OCI-M1 (cell line): Measurements from ENCODE around the gene INPP1.
"Not testable (repeated sequence)": the region's sequence is repeated elsewhere in the genome, so short reads cannot be mapped to it uniquely, and the experiment has no call there.

Experiments used
- DNase-seq: peaks from one replicate; lab custom pipeline; 2025; lab: John Stamatoyannopoulos, UW

The INPP1 gene, protein sequence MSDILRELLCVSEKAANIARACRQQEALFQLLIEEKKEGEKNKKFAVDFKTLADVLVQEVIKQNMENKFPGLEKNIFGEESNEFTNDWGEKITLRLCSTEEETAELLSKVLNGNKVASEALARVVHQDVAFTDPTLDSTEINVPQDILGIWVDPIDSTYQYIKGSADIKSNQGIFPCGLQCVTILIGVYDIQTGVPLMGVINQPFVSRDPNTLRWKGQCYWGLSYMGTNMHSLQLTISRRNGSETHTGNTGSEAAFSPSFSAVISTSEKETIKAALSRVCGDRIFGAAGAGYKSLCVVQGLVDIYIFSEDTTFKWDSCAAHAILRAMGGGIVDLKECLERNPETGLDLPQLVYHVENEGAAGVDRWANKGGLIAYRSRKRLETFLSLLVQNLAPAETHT

DNA sequence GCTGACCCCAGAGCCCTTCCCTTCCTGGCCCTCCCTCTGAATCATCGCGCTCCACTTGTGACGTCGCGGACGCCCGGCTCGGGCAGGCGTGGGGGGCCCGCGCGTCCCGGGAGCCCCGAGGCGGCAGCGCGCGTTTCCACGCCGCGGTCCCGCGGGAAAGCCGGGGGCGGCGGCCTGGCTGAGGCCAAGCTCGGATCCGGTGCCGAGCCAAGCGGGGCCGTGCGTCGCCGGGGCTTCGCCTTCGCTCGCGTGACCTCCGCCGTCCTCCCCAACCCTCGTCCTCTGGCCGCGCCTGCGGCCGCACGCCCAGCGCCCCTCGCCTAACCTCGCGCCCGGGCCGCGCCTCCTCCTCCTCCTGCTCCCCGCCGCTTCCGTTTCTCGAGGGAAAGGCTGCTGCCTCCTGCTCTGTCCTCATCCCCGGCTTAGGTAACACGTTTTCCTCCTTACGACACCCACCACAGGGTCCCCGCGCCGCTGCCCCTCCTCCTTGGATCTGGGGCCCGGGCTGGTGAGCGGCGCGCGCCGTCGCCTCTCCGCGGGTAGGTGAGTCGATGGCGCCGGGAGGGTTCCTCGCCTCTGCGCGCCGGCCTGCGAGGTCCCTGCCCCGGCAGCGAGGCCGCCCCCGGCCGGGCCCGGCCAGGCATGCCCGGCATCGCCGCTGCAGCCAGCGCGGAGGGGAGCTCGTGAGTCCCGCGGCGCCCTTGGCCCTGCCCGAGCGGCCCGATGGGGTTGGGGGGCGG, at the start of gene INPP1:
TSS of gene INPP1 (plus strand) at position 54 of the 740 bp plus-strand sequence. CDS start 16,514 bp downstream, outside the sequence.
- peak; percentile 46 for DNase-seq

DNA sequence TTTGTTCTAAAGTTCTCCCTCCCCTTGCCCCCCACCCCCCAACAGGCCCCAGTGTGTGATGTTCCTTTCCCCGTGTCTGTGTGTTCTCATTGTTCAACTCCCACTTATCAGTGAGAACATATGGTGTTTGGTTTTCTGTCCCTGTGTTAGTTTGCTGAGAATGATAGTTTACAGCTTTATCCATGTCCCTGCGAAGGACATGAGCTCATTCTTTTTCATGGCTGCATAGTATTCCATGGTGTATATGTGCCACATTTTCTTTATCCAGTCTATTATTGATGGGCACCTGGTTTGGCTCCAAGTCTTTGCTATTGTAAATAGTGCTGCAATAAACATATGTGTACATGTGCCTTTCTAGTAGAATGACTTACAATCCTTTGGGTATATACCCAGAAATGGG, 45.5 kb upstream of the INPP1 start:
- not testable (repeated sequence) for DNase-seq

DNA sequence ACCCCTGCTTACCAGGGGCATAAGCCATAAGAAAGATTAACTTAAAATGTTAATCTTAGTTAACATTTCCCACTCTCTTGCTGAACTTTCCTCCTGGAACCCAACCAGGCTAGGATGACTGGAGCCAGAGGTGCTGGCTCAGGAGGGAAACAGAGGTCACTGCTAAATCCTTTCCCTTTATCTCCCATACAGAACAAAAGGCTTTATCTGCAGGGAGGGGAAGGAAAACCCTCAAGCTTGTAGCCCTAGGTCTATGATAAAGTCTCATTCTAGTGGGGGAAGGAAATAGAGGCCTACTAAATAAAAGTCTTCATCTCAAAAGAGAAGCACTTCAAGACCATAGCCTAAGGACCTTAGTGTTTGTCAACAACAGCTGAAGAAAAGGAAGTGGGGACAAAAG, 42.4 kb upstream of the INPP1 start:
- peak; percentile 40 for DNase-seq

DNA sequence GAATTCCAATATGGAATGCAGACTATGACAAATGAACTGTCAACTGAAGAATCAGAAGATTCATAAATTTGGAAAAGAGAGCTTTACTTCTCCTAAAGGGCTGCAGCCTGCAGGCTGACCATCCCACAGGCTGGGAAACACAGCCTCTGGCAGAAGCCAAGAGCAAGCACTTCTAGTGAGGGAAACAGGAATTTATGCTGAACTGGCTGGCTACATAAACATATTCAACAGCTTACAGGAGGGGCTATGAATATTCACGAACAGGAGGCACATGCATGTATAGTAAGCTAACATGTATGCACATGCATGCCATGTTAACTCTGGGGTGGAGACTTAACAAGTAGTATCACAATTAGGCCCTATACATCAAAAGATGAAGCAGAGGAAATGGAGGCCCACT, 41.3 kb upstream of the INPP1 start:
- no peak for DNase-seq

DNA sequence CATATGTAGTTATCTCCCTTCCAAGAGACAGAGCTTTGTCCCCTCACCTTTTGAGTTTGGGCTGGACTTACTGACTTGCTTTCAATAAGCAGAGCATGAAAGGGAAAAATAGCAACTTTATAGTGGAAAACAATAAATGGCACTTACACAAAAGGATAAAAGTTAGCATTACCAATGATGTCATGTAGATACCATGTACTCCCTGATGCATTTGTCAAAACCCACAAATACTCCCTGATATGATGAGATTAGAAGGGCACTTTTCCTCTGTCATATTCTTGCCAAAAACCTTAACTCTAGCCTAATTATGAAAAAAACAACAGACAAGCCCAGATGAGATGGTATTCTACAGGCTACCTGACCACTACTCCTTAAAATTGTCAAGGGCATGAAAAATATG, 39.7 kb upstream of the INPP1 start:
- DNase-seq = peak; percentile 42

DNA sequence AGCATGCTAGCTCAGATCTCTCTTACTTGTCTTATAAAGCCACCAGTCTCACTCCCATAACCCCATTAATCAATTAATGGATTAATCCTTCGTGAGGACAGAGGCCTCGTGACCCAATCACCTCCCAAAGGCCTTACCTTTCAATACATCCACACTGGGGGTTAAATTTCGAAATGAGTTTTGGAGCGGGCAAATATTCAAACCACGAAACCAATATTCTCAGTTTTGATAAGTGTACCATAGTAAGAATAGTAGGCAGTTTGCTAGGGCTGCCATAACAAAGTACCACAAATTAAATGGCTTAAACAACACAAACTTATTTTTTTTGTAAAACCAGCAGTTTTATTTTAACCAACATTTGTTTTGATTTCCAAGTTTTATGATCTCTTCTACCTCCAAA, 39.0 kb upstream of the INPP1 start:
- DNase-seq = no peak

DNA sequence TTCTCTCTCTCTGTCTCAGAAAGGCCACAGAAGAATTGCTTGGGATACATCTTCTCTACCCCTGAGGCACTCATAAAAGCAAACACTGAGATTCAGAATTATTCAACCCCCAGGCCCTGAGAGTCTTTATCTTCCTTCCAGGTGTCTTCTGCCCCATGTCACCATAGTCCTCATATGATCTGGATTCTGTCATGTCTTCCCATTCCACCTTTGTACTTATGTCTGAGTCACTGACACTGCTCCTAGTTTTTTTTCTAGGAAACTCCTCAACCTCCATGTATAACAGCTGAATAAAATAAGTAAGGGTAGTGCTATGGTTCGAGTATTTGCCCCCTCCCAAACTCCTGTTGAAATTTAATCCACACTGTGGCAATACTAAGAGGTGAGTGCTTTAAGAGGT, 35.4 kb upstream of the INPP1 start:
- no peak for DNase-seq

DNA sequence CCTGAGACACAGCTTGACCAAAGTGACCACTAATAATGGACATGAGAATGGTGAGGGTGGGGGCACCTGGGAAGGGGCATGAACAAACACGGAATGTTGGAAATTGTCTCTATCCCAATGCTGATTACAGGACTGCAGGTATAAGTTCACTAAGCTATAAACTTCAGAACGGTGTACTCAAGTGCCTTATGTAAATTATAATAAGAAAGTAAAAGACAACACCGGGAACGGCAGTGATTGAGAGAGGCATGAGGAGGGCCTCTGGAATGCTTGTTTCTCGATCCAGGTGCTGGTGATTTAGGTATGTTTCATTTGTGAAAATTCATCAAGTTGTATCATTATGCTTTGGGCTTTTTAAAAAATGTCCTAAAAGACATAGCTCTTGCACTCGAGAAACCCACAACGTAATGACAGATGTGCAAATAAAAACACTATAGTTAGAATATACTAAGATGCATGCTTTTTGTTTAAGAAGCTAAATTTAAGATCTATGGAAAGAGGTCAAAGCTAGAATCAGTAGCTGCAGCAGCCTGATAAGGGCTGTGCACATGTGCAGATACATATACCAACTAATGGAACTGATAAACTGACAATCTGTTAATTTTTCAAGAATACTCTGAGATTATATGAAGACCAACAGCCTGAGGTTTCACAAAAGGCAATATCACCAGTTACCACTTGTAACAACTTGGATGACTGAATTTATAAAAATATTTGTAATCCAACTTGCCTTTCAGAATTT, 31.3 kb upstream of the INPP1 start:
- DNase-seq = peak; percentile 40

DNA sequence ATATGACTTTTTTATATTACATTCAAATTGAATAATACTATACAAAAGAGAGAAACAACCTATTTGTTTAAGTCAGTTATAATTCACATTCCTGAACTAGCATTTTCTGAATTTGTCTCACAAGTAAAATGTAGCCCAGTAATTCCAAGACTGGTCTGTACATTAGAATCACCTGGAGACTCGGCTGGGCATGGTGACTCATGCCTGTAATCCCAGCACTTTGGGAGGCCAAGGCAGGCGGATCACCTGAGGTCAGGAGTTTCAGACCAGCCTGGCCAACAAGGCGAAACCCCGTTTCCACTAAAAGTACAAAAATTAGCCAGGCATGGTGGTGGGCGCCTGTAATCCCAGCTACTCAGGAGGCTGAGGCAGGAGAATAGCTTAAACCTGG, 30.8 kb upstream of the INPP1 start:
- not testable (repeated sequence) for DNase-seq

DNA sequence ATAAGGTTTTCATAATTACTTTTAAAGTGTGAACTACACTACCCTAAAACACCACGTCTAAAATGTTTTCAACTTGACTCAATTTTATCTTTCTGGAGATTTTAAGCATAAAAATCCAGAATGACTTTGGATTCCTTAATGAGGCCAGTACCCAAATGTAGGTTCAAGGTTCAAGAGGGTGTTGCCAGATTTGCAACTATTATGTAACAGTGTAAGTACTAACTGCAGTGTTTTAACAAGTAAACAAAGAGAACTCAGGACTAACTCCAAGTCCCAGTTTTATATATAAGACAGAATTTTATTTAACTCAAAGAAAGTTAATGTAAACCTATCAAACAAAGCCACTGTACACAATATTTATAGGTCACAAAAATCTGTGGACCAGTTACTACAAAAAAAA, 29.5 kb upstream of the INPP1 start:
- no peak for DNase-seq

DNA sequence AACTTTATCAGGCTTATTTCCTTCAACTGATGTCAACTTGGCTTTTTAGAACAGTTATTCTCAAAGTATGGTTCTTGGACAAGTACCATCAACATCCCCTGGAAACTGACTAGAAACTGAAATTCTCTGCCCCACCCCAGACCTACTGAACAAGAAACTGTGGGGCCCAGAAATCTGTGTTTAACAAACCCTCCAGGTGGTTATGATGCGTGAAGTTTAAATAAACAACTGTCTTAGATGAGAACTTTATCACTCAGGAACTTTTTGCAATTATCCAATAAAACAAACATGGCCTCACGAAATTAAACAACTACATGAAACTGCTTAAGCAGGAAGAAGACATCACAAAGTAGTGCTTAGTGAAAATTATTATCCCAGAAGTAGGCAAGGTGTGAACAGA, 28.1 kb upstream of the INPP1 start:
- no peak for DNase-seq

DNA sequence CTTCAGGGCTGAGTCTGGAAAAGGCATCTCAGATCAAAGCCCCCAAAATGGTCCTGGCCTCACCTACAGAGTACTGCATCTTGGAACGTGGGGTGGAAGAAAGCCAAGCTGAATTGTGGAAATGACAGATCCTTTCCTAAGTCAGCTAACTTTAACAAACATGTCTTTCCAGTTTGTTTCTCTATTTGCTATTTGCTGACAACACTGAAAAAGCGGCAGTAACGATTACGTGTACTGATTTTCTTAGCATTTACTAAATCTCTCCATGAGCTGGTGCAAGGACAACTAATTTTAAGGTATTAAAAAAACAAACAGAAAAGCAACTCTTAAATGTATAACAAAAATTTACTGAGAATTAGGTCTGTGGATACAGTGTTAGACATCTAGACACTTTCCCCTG, 24.9 kb upstream of the INPP1 start:
- no peak for DNase-seq

DNA sequence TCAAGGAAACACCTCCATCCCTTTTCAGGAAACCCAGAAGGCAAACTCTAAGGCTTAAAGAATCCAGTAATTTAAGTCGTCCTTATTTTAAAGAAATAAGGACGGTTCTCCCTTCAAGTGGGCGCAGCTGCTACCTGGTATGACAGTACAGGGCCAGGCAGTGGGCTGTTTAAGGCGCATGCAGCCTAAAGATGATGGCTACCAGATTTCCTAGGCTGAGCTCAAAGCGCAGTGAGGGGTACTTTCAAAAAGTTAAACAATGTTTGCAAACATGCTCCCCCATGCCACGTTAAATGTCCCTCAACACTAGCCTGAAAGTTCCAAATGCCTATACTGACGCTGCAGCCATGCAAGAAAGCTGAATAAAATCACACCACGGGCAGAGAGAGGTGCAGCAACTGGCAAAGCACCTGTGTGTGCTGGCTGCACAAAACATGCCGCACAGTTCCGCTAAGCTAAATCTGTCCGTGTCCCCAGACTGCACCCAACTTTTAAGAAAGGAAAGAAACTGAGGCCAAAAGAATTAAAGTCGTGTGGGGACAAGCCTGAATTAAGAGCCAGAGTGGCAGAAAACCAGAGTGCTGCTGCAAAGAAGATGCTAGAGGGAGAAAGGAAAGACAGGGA, 24.3 kb upstream of the INPP1 start:
- peak; percentile 62 for DNase-seq

DNA sequence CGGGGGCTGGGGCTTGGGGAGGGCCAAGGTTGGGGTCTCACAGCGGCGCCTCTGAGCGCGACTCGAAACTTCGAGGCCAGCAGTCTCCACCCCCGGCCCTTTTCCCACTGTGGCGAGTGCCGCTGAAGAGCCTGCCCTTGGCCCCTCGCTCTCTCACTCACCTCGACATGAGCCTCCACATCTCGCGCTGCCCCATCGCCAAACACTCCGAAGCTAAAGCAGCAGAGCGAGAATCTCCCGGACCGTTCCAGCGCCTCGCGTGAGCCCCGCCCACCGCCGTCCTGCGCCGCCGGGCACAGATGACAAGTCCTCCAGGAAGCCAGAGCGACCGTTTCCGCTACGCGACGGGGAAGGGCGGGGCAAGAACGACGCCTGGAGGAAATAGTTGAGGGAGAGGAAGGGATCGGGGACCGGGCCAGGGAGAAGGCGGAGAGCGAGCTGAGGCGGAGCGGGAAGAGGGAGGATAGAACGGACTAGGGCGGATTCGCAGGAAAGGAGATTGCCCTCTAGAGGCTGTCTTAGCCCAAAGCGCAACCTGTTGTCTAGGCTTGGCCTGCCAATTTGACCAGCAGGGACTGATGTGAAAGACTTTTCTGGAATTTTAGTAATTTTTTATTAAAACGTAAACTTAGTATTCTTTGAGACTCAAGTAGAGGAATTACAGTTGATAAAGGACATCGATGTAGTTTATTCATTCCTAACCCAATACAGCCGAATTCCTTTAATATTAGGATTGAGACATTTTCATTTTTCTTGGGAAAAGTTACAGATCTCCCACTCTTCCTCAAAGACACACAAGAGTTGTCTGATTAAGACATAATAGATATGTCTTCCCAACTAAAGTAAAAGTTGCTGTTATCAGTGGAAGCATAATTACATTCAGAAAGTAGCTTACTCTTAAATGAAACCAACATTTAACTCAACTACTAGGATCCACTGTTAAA, 23.6 kb upstream of the INPP1 start, which contains the start of gene HIBCH:
TSS of gene HIBCH (minus strand) at position 272 of the 944 bp plus-strand sequence. CDS start at position 196, 76 bp downstream.
- DNase-seq = peak; percentile 99

DNA sequence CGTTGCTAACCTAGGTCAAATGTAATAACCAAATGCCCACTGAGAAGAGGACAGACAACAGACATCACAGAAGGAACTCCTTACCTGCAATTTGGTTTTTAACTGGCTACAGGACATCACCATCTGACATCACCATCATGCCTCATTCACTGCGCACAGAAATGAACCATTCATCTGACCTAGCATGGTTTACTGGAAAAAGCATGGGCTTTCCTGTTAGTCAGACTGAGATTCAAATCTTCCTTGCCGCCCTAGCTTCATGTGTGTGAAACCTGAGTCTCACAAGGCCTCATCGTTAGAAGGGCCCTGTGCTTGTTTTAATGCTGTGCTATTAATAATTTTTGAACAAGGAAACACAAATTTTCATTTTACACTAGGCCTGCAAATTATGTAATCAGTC, 22.7 kb upstream of the INPP1 start:
- no peak for DNase-seq

DNA sequence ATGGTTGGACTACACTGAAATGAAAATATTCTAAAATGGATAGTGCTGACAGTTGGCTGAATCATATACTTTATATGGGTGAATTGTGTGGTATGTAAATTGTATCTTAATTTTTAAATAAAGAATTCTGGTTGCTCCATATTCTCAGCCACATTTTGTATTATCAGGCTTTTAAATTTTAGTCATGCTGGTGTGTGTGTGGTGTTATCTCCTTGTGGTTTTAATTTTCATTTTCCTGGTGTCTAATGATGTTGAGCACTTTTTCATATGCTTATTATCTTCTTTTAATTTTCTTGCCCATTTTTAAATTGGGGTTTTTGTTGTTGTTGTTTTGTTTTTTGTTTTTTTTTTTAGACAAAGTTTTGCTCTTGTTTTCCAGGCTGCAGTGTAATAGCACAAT, 20.0 kb upstream of the INPP1 start:
- DNase-seq = no peak

DNA sequence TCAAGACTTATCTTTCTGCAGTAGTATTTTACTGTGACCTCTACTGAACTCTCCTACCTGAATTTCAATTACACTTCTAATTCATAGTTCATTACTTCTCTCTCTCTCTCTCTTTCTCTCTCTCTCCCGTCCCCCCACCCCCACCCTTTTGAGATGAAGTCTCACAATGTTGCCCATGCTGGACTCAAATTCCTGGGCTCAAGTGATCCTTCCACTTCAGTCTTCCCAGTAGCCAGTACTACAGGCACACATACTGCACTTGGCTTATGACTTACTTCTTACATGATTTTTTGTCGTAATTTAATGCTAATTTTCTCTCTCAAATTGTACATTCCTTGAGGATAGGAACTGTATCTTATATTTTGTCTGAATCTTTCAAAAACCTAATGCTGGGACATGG, 17.8 kb upstream of the INPP1 start:
- no peak for DNase-seq

DNA sequence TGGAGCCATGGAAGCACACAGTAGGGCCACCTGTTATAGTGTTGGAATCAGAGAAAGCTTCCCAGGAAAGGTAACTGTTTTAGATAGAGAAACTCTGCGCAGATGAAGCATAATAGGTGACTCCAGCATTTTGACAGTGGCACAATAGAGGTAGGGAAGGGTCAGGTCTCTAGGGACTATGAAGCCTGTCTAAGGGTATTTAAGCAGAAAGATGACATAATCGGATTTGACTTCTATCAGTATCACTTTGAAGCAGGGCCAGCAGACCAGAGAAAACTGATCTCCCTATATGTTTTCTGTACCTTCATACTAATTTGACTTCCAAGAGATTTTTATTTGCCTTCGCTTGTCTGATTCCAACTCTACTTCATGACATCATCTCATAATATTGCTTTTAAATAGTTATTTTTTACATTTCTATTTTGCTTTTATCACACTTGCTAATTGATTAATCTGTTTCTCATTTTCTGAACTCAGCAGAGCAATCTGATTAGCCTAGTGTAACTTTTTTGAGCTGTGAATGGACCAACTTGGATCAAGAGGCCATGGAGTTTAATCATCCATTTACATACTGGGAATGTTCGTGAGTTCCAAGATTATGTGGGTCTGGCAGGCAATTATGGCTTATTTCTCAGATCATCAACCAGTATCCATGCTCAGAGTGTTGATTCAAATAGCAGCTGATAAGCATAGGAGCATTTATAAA, 15.4 kb upstream of the INPP1 start:
- no peak for DNase-seq

DNA sequence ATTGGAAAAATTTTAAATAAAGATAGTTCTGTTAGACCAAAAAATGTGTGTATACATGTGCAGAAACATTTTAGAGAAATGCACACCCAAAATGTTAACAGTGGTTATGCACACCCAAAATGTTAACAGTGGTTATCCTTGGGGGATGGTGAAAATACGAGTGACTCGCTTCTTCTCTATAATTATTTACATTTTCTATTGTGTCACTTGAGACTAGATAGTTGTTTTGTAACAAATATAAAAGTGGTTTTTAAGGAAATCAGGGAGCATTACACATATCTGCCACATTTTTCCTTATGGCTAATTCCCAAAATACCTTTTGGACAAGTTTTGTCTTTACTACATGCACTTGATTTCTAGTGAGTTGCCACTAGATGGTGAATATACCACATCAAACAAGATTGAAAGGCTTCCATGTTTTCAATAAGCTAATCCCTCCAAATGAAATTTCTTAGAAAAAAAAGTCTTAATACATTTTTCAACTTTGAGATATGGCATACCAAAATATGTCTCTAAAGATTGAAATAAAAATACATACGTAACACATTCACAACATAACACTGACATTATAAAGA, 14.7 kb upstream of the INPP1 start:
- DNase-seq = peak; percentile 30

DNA sequence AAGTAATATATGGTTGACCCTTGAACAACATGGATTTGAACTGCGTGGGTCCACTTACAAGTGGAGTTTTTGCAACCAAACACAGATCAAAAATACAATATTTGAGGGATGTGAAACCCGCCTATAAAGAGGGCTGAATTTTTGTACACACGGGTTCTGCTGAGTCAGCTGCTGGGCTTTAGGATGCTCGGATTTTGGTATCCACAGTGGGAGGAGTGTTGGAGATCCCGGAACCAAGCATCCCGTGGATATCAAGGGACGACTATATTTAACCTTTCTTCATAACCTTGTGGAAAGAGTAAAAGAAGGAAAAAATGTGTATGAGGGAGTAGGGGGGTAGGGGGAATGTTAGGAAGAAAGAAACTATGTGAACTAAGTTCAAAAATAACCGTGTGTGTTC, 10.0 kb upstream of the INPP1 start:
- DNase-seq = no peak
